GM18858 (cell line): ENCODE measurements around the gene GORAB.

Source experiments
- ATAC-seq: cut with Tn5 transposase; IDR thresholded peaks from one replicate; pipeline ENCODE4 v1.9.1; 2021; ENCODE audit not compliant: unreplicated experiment

GORAB gene

DNA sequence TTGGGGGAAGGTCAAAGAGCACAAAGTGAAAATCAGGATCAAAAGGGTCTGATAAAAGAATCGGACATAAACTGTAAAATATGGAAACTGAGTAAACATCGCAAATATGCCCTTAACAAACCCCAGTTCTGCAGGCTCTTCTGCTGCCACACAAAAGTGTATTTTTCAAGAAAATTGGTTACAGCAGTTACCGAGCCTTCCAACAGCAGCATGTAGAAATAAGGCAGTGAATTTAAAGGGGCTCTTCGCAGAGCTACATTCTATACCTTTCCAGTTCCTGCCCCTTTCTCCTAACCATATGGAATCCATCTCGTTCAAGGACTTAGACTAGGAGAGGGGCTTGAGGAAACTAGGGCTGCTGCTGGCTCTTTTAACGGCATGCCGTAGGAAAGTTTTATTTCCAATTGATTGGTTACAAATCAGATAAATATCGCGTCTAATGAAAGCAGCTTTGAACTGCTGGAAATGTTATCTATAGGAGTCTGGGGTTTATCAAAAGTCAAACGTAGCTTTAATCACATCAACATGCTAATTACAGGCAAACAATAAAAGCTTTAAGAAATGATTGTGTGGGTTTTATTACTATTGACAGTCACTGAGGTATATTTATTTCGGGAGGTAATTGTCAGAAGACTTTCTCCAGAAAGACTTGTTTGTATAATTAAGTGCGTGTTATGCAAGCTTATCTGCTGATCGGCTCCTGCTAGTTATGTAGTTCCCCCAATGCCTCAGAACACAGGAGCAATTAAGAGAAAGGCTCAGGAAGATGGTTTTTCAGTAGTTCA, 59.1 kb downstream of the GORAB start:
- ATAC-seq = no peak

DNA sequence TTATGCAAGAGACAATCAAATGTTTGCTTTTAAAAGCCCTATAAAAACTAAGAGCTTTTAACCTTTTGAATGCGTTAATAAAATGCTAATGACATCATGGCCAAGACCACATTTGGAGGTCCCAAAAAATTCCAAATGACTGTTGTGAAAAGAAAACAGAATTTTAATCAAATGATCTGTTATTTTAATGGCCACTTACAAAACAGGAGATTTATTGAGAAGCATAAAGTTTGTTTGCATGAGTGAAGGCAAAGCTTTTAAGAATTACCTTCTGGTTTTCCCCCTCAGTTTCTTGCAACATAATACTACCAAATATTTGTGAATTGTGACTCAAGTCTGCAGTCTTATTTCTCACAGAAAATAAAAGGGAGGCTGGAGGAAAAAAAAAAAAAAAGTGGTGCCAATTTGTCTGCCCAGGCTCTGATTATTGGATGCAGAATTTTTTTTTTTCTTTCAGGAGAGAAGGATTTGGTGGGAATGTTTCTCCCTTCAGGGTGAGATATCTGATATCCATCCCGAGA, 60.7 kb downstream of the GORAB start:
- ATAC-seq = no peak

DNA sequence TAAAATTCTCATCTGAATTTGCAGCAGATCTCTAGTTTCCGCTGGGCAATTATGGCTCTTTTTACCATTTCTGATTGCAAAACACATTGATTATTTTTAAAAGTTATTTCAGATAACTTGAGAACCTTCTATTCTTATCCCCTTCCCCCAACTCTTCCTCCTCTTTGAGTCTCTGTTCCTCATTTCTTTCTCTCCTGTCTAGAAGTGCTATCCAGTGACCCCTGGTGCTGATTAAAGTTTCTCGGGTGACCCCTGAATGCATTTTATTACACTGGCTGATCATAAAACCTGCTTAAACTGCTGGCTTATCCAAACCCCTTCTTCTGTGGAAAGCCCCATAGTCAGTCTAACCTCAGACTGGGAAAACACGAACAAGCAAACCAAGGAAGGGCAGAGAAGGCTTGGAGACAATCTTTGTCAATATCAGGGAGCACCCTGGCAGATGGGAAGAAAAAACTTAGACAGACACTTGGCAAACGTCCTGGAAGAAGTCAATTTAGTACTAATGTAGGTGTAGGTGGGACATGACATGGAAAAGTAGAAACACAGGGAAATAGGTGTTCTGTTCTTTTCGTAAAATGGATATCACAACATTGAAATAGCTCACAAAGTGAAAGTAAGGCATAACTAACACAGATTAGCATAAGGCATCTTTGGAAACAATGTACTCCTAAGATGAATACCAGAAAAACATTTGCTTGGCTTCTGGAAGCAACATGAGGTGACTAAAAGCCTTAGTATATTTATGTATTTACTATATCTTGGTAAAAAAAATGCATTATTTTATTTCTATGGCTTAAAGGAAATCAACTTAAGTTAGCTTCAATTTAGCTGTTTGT, 61.4 kb downstream of the GORAB start:
- no peak for ATAC-seq

DNA sequence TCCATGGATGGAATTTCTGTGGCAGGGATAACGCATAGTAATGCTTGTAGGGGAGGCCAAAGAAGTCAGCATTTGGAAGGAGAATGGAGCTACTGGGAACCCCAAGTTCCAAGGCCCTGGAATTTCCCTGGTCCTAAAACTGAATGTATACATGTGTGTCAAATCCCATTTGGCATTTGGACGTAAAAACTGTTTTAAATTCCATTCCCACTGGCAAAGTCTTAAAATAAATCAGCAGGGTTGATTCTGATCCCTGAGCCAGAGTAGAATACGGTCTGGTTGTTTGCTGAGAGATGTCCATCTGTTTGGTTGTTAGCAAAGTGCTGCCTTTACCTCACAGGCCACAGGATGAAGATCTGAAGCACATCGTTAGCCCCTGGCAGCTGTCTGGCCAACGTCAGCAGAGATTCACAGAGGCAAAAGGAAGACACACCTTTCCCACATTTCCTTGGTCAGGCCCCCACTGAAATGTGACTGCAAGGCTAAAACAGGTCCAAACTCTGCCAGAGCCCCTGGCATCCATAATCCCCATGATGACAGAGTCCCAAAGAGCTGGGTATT, 62.2 kb downstream of the GORAB start:
- ATAC-seq = no peak

DNA sequence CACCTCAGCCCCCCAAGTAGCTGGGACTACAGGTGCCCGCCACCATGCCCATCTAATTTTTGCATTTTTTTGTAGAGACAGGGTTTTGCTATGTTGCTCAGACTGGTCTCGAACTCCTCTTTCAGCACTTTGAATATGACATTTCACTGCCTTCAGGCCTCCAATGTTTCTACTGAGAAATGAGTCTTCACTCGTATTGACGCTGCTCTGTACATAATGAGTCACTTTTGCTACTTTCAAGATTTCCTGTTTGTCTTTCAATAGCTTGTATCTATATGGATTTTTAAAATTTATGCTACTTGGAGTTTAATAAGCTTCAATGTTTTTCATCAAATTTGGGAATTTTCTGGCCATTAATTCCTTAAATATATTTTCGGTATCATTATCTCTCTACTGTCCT, 64.7 kb downstream of the GORAB start:
- no peak for ATAC-seq

DNA sequence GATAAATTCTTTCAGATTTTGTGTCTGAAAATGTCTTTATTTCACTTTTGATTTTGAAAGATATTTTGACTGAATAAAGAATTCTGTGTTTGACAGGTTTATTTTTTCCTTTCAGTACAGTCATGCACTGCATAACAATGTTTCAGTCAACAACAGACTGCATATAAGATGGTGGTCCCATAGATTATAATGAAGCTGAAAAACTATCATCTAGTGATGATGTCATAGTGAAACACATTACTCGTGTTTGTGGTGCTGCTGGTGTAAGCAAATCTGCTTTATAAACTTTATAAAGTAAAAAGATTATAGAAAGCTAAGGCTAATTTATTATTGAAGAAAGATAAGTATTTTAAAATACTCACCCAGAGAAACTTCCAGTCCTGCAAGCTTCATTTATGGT, 66.7 kb downstream of the GORAB start:
- ATAC-seq = no peak

DNA sequence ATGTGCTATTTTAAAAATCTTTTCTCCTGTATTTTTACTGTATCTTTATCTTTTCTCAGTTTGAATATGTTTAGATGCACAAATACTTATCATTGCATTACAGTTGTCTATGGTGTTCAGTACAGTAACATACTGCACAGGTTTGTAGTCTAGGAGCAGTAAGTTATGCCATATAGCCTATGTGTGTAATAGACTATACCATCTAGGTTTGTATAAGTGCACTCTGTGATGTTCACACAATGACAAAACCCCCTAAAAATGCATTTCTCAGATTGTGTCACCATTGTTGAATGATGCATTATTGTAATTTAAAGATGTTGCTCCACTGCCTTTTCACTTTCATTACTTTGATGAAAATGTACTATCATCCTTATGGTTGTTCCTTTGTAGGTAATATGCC, 67.1 kb downstream of the GORAB start:
- ATAC-seq = no peak

DNA sequence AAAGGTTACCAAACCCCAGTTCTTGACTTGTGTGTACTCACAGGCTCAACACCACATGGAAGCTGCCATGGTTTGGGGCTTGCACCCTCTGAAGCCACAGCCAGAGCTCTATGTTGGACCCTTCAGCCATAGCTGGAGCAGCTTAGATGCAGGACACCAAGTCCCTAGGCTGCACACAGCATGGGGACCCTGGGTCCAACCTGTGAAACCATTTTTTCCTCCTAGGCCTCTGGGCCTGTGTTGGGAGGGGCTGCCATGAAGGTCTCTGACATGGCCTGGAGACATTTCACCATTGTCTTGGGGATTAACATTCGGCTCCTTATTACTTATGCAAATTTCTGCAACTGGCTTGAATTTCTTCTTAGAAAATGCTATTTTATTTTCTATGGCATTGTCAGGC, 69.9 kb downstream of the GORAB start:
- ATAC-seq = no peak
